ENCODE results near the gene NKD1. TPM values are rescaled to one million over a fixed set of nuclear protein-coding genes. Genes with fewer than 3 reads are reported as not detected.

The NKD1 gene
- total RNA-seq, 1 donor from 2014 or later: 2.4 TPM

DNA sequence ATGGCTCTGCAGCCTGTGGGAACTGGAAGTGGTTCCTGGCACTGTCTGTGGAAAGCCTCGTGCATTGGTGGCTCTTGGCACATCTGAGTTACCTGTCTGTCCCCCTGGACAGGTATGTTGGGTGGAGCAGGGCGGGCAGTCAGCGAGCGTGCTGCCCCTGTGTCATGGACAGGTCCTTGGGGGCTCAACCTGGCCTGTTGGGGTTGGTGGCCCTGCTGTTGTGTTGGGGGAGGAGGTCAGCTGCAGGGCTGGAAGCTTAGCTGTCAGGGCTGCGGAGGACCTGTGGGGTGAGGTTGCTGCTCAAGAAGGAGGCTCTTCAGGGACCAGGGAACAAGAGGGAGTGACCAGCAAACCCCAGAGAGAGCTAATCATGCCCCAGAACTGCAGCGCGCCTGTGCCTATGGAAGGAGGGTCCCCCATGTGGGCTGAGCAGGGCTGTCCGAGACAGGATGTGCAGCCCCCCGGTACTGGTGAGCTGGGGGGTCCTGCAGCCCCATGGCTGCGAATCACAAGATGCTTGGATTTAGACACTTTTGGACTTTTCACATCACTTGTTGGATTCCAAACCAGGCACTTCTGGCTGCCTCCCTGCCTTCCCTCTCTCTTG, 7.2 kb downstream of the NKD1 start:
- FAIRE-seq: no peak
- no peak for DNase-seq (ENCODE audit: low spot score in 2 of 2)

DNA sequence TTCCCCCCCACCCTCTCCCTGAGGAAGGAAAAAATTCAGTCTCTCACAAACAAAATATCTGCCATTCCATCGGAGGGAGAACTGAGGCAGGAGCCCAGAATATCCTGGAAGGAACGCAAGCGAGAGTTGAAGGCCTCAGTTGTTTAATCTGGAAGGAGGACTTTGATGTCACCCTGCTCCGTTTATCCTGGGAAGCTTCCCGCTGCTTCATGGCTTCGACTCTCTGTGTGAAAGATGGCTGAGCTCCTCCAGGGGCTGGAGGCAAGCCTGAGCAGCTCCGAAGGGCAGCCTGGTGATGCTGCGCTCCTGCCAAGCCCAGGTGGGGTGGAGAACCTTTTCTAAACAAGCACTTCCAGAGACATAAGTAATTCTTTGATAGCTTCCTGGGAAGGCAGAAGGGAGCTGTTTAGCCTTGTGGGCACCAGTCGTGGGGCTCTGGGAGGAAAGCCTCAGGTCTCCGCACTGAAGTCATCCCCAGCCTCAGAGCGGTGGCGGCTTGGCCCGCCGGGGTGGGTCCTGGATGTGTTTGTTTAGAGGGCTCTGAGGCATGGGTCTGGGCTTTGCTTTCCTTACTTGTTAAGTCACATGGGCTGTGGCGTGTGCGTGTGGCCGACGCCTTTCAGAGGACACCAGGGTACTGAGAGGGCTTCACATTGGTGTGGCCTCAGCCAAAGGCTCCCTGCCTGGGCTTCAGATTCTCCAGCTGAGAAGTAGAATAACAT, 7.9 kb downstream of the NKD1 start:
- FAIRE-seq (no peak), DNase-seq (ENCODE audit: low spot score in 2 of 2) (no peak)

DNA sequence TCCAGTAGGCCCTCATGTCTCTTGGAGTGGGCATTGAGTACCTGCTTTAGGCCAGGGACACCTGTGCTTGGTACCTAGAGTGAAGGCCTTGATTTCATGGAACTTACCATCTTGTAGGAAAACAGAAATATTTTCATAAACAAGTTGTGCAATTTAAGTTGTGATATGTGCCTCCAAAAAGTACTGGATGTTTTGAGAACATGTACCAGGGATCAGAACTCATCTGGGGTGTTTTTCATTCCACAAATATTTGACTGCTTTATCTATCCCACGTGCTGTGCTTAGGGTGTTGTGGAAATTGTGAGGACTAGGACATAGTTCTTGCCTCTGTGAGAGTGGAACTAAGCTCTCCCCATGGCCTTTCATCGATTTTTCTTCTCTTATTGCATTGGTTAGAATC, 8.8 kb downstream of the NKD1 start:
- no peak for DNase-seq (ENCODE audit: low spot score in 2 of 2)
- FAIRE-seq: no peak

DNA sequence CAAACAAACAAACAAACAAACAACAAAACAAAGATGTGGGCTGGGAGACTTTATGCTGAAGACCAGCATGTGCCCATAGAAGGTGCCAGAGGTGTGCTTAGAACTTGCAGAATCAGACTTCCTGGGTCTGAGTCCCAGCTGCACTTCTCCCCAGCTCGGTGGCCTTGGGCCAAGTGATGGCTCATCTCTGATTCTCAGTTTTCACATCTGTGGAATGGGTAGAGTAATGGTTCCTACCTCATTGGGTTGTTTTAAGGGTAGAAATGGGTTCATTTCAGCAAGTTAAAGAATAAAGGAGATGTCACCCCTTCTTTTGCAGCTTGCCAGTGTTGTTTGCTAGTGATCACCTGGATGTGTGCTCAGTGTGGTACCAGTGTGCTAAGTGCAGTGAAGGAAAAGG, 10.7 kb downstream of the NKD1 start:
- no peak for FAIRE-seq

GRCh38 chr16:50559342-50559741, 11.1 kb downstream of the NKD1 start:
- FAIRE-seq (no peak), DNase-seq (ENCODE audit: low spot score in 2 of 2) (no peak)

More for the DNA sequence above, 10.7 kb downstream of the NKD1 start:
- no peak for DNase-seq (ENCODE audit: low spot score in 2 of 2)

DNA sequence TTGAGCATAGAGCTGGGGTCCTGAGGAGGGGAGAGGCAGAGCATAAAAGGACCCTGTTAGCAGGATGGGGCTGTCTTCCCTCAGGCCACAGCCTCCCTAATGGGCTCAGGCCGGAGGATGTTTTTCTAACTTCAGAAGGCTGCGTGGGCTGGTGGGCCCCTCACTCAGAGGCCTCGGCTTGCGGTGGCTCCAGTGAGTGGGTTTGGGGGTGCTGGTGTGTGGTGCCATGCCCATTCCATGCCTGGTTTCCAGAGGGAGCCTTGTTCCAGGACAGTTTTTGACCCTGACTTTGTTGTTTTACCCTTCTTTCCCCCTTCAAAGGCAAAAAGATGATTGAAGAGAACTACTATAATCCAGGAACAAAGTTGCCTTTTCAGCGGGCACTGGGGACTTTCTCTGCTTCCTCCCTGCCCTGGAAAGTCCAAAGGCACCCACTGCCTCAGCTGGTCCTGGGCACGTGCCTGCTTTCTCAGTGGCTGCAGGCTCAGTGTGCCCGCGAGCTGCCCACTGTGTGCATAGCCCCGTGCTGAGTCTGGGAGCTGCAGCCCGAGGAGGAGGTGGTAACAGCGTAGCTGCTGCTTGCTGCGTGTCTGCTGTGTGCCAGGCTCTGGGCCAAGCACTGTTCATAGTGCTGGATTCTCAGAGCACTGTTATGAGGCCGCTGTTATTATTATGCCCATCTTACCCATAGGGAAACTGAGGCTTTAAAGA, 11.8 kb downstream of the NKD1 start:
- DNase-seq (ENCODE audit: low spot score in 2 of 2) (no peak), FAIRE-seq (no peak)

GRCh38 chr16:50560903-50561863, 13.0 kb downstream of the NKD1 start:
- no peak for FAIRE-seq
- DNase-seq (ENCODE audit: low spot score in 2 of 2): no peak

DNA sequence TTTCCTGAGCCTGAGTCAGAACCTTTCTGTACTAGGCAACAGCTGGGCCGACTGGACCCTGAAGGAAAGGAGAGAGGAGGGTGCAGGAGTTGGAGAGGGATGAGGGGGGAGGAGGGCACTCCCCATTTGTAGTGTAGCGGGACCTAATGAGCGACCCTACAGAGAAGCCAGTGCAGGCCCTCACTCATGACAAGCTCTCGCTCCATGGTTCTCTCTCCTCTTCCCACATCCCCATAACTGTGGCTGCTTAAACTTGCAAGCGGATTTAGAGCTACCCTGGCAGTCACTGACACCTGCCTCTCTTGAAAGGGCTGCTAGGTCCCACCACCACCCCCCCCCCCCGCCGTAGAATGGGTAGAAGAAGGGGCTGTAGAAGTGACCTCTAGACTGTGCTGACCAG, 14.5 kb downstream of the NKD1 start:
- no peak for FAIRE-seq
- no peak for DNase-seq (ENCODE audit: low spot score in 2 of 2)

DNA sequence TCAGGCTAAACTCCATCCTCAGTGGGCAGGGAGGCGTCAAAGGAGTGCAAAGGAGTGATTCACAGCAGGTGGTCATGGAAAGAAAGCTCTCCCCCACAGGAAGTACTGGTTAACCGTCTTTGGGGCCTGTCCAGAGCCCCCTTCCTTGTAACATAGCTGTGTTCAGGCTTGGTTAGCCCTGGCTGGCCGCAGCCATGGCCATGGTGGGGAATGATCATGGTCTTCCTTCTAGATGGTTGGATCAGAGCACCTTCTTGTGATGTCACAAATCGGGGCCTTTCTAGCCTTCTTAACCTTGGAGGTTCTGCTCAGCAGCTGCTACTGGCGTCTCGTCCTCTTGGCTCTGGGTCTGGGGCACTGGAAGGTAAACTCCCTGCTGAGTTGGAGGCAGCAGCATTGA, 15.8 kb downstream of the NKD1 start:
- no peak for FAIRE-seq
- DNase-seq (ENCODE audit: low spot score in 2 of 2): no peak

GRCh38 chr16:50565428-50565827, 17.2 kb downstream of the NKD1 start:
- FAIRE-seq (no peak), DNase-seq (ENCODE audit: low spot score in 2 of 2) (no peak)

DNA sequence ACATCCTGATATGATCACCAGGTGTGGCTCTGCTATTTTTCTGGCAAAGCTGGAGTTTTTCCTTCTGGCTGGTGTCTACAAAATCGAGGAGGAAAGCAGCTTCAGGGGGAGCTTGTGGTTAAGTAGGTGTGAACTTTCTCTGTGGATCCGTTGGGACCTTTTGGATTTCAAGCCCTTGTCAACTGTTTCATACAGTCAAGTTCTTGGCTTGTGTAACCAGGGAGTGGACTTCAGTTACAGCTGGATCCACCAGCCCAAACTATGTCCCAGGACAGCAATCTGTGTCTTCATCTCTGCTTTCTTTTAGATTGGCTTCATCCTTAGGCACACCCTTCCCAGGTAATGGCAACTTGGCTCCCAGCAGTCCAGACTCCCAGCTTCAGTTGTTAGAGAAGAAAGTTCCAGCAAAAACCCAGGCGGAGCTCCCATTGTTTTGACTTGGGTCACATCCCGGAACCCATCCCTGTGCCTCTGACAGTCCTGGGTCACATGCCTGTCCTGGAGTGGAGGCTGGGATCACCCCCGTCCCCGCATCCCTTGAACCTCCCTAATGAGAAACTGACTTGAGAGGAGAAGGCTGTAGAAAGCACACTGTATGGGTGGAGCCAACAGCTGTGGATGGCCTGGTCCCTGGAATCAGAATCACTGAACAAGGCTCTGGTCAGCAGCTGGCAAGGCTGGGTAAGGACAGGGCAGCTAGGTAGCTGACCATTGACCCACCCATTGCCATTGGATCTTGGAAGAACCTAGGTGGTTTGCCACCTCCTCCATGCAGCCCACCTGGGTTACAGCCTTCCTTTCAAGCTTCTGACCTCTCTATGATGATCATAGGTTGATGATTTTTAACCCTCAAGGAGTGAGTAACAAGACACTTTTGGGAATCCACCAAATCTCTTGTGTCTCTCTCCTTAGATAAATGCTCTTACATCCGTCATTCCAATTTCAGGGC, 18.1 kb downstream of the NKD1 start:
- no peak for DNase-seq (ENCODE audit: low spot score in 2 of 2)
- no peak for FAIRE-seq

- no peak for DNase-seq (ENCODE audit: low spot score in 2 of 2)
- FAIRE-seq: no peak
Measured at GRCh38 chr16:50567651-50568050, 19.5 kb downstream of the NKD1 start.

GRCh38 chr16:50568187-50568815, 20.1 kb downstream of the NKD1 start:
- FAIRE-seq (no peak), DNase-seq (ENCODE audit: low spot score in 2 of 2) (no peak)

DNA sequence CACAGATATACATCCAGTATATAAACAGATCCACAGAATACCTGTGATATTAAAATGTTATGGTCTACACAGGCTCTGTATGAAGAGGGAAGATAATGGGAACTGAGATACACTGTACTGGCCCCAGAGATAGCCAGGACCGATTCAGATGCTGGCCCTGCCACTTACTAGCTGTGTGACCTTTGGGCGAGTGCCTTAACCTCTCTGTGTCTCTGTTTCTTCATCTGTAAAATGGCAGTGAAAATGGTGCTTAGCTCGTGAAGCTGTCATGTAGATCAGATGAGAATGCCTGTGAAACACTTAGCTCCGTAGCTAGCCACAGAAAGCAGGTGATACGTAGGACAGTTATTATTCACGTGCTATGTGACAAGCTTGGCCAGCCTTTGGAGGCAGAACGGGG, 22.2 kb downstream of the NKD1 start:
- FAIRE-seq (no peak), DNase-seq (ENCODE audit: low spot score in 2 of 2) (no peak)

DNA sequence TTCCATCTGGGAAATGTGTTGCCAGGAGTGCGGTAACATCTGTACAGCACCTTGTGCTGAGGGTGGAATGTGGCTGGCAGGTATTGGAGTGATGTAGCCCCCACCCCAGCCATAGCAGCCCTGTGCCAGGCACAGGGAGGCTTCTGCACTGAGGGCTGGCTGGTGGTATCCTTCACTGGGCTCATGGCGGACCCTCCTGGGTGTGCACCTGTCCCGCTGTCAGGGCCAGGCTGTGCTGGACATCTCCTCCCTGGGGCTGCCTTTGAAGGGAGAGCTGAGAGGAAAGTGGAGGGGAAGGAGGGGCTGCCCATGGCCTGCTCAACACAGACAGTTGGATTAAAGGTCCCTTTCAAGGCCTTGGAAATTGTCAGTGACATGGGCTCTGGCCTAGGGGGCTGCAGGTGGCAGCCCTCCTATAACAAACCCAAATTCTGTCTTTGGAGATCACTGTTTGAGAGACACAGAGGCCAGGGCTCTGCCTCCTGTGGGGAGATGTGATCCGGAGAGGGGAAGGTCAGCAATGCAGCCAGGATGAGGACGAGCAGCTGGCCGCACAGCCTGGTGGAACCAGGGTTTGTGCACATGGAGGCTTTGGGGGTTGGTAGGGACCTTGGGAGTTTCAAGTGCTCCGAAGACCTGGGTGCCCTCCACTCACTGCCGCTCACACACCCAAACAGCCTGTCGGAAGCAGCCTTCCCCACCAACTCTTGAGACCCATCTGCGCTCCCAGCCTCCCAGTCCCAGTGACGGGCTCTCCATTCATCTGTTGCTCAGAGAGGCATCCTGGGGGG, 22.8 kb downstream of the NKD1 start:
- no peak for FAIRE-seq

GRCh38 chr16:50571786-50572185, 23.6 kb downstream of the NKD1 start:
- DNase-seq (ENCODE audit: low spot score in 2 of 2): no peak
- no peak for FAIRE-seq

More for the DNA sequence above, 22.8 kb downstream of the NKD1 start:
- no peak for DNase-seq (ENCODE audit: low spot score in 2 of 2)

- FAIRE-seq (no peak), DNase-seq (ENCODE audit: low spot score in 2 of 2) (no peak)
Measured at GRCh38 chr16:50572700-50573099, 24.5 kb downstream of the NKD1 start.

DNA sequence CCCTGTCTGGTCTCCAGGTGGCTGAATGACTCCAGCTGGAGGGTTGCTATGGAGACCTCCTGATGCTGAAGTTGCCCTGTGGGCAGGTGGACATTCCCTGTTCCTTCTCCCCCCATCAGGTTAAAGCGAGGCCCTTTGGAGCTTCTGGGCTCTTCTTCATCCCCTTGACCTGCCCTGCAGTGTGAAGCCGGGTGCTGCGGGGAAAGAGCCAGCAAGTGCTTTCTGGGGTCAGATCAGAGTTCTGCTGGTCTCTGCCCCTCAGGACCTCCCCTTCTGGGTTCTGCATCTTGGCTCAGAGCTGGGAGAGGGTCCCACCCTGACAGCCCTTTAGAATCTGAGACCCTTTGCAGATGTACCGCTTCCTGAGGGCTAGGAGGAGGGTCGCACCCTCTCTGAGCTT, 25.1 kb downstream of the NKD1 start:
- no peak for DNase-seq (ENCODE audit: low spot score in 2 of 2)
- no peak for FAIRE-seq
